HAP-1 (cell line): ENCODE measurements around the gene RNF112.
"Not testable (repeated sequence)": the region's sequence is repeated elsewhere in the genome, so short reads cannot be mapped to it uniquely, and the experiment has no call there.

ENCODE experiments used
- DNase-seq, 2 experiments: peaks; one replicate each; pipeline ENCODE4 v3.0.0-alpha.2; 2016 to 2020; ENCODE audit warnings: low spot score in 2 of 2
- H3K27me3 ChIP-seq: fragments of 250-450 bp; sonication (Bioruptor Pico); 2 replicates; pipeline ENCODE4 v1.5.1; 2020; ENCODE audit warnings: low read depth, mild to moderate bottlenecking, moderate library complexity
- H3K36me3 ChIP-seq: fragments of 250-450 bp; sonication (Bioruptor Pico); replicated peaks from 2 replicates; pipeline ENCODE4 v1.5.1; 2020; ENCODE audit warnings: mild to moderate bottlenecking
- H3K4me1 ChIP-seq: fragments of 250-450 bp; sonication (Bioruptor Pico); 2 replicates; pipeline ENCODE4 v1.5.1; 2020; ENCODE audit warnings: mild to moderate bottlenecking
- H3K4me3 ChIP-seq: fragments of 250-450 bp; sonication (Bioruptor Pico); 2 replicates; pipeline ENCODE4 v1.5.1; 2020; ENCODE audit warnings: mild to moderate bottlenecking, moderate library complexity
- H3K9me3 ChIP-seq: fragments of 250-450 bp; sonication (Bioruptor Pico); 2 replicates; pipeline ENCODE4 v1.5.1; 2020; ENCODE audit warnings: mild to moderate bottlenecking, moderate library complexity
- in situ Hi-C: fragments of 300-500 bp; cut with MboI; formaldehyde crosslinking; loops from 3 replicates; pipeline ENCODE4 v1.14.3; 2020; ENCODE audit warnings: low sequenced_read_pairs, inconsistent platforms, mixed read lengths

The RNF112 gene

DNA sequence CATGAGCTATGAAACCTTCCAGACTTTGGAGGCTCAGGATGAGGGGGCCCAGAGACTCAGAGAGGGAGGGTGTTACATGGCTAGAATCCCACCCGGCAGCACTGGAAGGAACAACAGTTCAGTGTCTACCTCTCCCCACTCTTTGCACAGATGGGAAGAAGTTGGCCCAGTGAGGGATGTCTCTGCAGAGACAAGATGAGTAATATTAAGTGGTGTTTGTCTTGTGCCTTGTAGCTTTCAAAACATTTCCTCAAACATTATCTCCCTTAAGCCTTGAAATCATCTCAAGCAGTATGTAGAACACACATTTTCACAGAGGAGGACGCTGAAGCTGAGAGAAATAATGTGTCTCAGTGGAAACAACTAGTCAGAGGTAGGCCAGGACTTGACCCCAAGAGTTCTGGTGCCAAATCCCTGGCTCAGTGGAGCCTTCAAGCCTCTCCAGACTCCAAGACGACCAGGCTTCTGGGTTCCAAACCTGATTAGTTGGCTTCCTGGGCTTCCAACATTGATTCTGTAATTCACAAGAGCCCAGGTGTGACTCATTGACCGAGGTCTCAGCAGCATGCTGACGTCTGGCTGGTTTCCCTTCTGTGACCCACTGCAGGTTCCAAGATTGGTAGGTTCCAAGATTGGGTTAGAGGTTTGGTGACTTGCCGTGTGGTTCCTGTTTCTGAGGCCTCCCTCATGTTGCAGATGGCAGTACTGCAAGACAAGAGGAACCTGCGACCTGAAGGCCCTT lies 7.4 kb downstream of the RNF112 start:
- H3K9me3 ChIP-seq, result no peaks in the 10 kb centered on the region
- H3K27me3 ChIP-seq, result no peaks in the 10 kb centered on the region
- H3K36me3 ChIP-seq, result no peaks in the 10 kb centered on the region
- in situ Hi-C loops, result no loop called here
- DNase-seq, result no peak
- no peak overlapping the region for H3K4me3 ChIP-seq
- no peaks in the 10 kb centered on the region; the same call in 1 of the 2 replicates for H3K4me1 ChIP-seq

- no peaks in the 10 kb centered on the region; the same call in 1 of the 2 replicates for H3K9me3 ChIP-seq
- no peaks in the 10 kb centered on the region; the same call in 1 of the 2 replicates for H3K4me1 ChIP-seq
- in situ Hi-C loops, result no loop called here
Measured at GRCh38 chr17:19421219-19421618, 10.2 kb downstream of the RNF112 start.

DNA sequence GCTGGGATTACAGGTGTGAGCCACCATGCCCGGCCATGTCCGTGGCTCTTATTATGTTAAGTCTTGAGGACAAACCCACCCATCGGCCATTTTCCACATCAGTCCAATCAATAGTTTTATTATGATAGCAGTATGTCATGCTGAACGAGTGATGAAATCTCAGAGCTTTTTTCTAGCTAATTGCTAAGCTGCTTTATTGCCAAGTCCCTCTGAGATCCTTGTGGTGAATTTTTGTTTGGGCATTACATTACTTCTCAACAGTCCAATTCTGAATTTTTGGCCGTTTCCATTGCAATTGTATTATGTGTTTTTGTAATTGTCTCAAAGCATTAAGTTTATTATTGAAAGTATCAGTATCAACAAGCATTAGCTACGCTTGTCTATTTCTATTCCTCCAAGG lies 10.9 kb downstream of the RNF112 start:
- no peaks in the 10 kb centered on the region; the same call in 1 of the 2 replicates for H3K4me1 ChIP-seq
- no peak for DNase-seq
- no peaks in the 10 kb centered on the region for H3K36me3 ChIP-seq
- H3K9me3 ChIP-seq, result no peaks in the 10 kb centered on the region; the same call in 1 of the 2 replicates
- no peak overlapping the region for H3K4me3 ChIP-seq
- no peaks in the 10 kb centered on the region for H3K27me3 ChIP-seq
- in situ Hi-C loops, result no loop called here

More at GRCh38 chr17:19421219-19421618, 10.2 kb downstream of the RNF112 start:
- no peak for DNase-seq
- Histone ChIP-seq H3K36me3 (no peaks in the 10 kb centered on the region), H3K4me3 (no peak overlapping the region), H3K27me3 (no peaks in the 10 kb centered on the region)

GRCh38 chr17:19424934-19425868 lies 14.2 kb downstream of the RNF112 start:
- no peaks in the 10 kb centered on the region for H3K36me3 ChIP-seq
- no peaks in the 10 kb centered on the region; the same call in 1 of the 2 replicates for H3K4me1 ChIP-seq
- in situ Hi-C loops, result no loop called here
- DNase-seq, result no peak
- H3K9me3 ChIP-seq, result no peaks in the 10 kb centered on the region; the same call in 1 of the 2 replicates
- no peaks in the 10 kb centered on the region for H3K27me3 ChIP-seq
- no peak overlapping the region for H3K4me3 ChIP-seq

GRCh38 chr17:19426631-19427030 lies 15.6 kb downstream of the RNF112 start:
- Histone ChIP-seq H3K9me3 (no peaks in the 10 kb centered on the region; the same call in 1 of the 2 replicates), H3K36me3 (no peaks in the 10 kb centered on the region), H3K27me3 (no peaks in the 10 kb centered on the region), H3K4me3 (no peak overlapping the region), H3K4me1 (no peaks in the 10 kb centered on the region; the same call in 1 of the 2 replicates)
- peak in 1 of 2 experiments; percentile 21 for DNase-seq
- in situ Hi-C loops, result no loop called here

DNA sequence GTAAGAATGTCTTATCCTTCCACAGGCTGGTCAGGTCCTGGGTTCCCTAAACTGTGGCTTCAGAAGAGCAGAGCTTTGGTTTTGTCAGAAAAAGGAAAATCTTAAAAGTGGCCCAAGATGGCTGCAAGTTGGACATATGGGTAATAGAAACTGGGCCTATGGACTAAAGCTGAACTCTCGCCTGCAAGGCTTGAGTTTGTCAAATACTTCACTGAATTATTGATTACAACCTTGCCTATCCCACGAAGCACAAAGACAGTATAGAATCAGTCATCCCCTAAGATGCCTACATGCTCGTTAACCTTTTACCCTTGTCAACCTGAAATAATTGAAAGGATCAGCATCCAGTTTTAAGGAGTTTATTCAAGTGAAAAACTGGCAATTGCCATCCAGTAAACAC lies 20.7 kb downstream of the RNF112 start:
- H3K27me3 ChIP-seq, result no peaks in the 10 kb centered on the region
- H3K4me3 ChIP-seq, result no peak overlapping the region
- in situ Hi-C loops, result loop anchor here (10.0 kb wide), 1 partner anchor 63 kb away; no protein-coding TSS in a partner anchor
- no peaks in the 10 kb centered on the region for H3K36me3 ChIP-seq
- H3K4me1 ChIP-seq, result peaks cover 29% of the 10 kb centered on the region
- no peak for DNase-seq
- H3K9me3 ChIP-seq, result no peaks in the 10 kb centered on the region

DNA sequence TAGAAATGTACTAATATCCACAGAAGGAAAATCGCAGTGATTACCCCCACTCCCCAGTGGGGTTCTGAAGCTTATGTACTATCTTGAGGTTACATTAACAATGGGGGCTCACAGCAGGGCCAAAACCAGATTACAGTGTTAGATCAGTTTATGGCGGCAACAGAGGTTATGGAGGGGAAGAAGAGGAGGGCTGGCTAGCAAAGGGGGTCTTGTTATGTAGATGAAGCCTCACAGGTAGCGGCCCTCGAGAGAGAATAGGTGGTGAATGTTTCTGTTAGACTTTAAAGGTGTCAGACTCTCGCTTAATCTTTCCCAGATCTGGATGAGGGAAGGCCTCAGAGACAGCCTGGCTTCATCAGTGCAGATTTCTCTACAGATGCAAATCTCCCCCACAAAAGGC lies 22.2 kb downstream of the RNF112 start:
- in situ Hi-C loops, result loop anchor here (10.0 kb wide), 1 partner anchor 62 kb away; no protein-coding TSS in a partner anchor
- Histone ChIP-seq H3K4me3 (no peak overlapping the region), H3K27me3 (no peaks in the 10 kb centered on the region), H3K4me1 (peaks cover 35% of the 10 kb centered on the region), H3K9me3 (no peaks in the 10 kb centered on the region; the same call in 1 of the 2 replicates), H3K36me3 (no peaks in the 10 kb centered on the region)
- DNase-seq, result peak in 1 of 2 experiments; percentile 15

GRCh38 chr17:19433727-19434340 lies 22.8 kb downstream of the RNF112 start:
- Histone ChIP-seq H3K36me3 (no peaks in the 10 kb centered on the region), H3K9me3 (peaks cover 3% of the 10 kb centered on the region; the same call in 1 of the 2 replicates), H3K4me1 (peaks cover 35% of the 10 kb centered on the region), H3K4me3 (no peak overlapping the region), H3K27me3 (no peaks in the 10 kb centered on the region)
- in situ Hi-C loops, result loop anchor here (10.0 kb wide), 1 partner anchor 61 kb away; no protein-coding TSS in a partner anchor
- no peak for DNase-seq

GRCh38 chr17:19440421-19440820 lies 29.4 kb downstream of the RNF112 start:
- Histone ChIP-seq H3K4me1 (peaks cover 14% of the 10 kb centered on the region), H3K36me3 (no peaks in the 10 kb centered on the region), H3K27me3 (no peaks in the 10 kb centered on the region), H3K9me3 (peaks cover 17% of the 10 kb centered on the region), H3K4me3 (no peak overlapping the region)
- in situ Hi-C loops, result no loop called here
- DNase-seq, result no peak

- in situ Hi-C loops, DNase-seq, H3K4me3 ChIP-seq, H3K36me3 ChIP-seq, H3K27me3 ChIP-seq: not testable (repeated sequence)
- Histone ChIP-seq H3K4me1 (peaks cover 10% of the 10 kb centered on the region), H3K9me3 (peaks cover 17% of the 10 kb centered on the region)
Measured at GRCh38 chr17:19441288-19441687, 30.3 kb downstream of the RNF112 start.

- Histone ChIP-seq H3K36me3 (no peaks in the 10 kb centered on the region), H3K9me3 (peaks cover 17% of the 10 kb centered on the region), H3K4me3 (no peak overlapping the region), H3K4me1 (no peaks in the 10 kb centered on the region), H3K27me3 (no peaks in the 10 kb centered on the region)
- no peak for DNase-seq
- in situ Hi-C loops, result no loop called here
Measured at GRCh38 chr17:19442731-19443130, 31.7 kb downstream of the RNF112 start.

GRCh38 chr17:19443148-19443547 lies 32.1 kb downstream of the RNF112 start:
- DNase-seq, result no peak
- peaks cover under 1% of the 10 kb centered on the region for H3K4me1 ChIP-seq
- H3K4me3 ChIP-seq, result no peak overlapping the region
- no peaks in the 10 kb centered on the region for H3K36me3 ChIP-seq
- no peaks in the 10 kb centered on the region for H3K27me3 ChIP-seq
- H3K9me3 ChIP-seq, result peaks cover 17% of the 10 kb centered on the region
- in situ Hi-C loops, result no loop called here

- H3K27me3 ChIP-seq, result no peaks in the 10 kb centered on the region
- peaks cover 18% of the 10 kb centered on the region for H3K4me1 ChIP-seq
- no peaks in the 10 kb centered on the region for H3K36me3 ChIP-seq
- in situ Hi-C loops, result loop anchor here (5.0 kb wide), 1 partner anchor 83 kb away; the partner anchor contains the start of gene B9D1
- no peak overlapping the region for H3K4me3 ChIP-seq
- peaks cover 14% of the 10 kb centered on the region for H3K9me3 ChIP-seq
- no peak for DNase-seq
Measured at GRCh38 chr17:19445105-19445504, 34.1 kb downstream of the RNF112 start.
